CD4-positive, alpha-beta T cell treated with Interleukin-6 at 100 ng/mL for 8 hours (primary cell): ENCODE results near the gene NELL2.

Source experiments
- DNase-seq: peaks from one replicate; pipeline ENCODE4 v3.0.0-alpha.2; 2020; ENCODE audit warnings: mixed read lengths, low spot score

The NELL2 gene

GRCh38 chr12:44618946-44619345 lies 257.2 kb downstream of the NELL2 start:
- DNase-seq: no peak

DNA sequence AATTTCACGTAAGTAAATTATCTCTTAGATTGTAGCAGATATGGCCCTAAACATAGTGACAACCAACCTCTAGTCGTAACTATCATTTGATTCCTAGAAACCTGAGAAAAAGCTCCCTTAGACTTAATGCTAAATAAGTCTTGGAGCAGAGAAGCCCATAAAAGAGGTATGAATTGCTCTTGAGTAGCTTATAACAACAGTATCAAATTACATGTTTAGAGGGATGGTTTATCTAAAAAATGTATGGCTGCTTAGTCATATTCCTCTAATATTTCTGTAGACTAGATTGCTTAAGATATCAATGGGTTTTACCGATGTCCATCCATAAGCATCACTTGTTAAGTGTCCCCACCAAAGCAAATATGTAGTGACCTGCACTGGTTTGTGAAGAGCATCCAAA lies 259.7 kb downstream of the NELL2 start:
- DNase-seq: no peak

DNA sequence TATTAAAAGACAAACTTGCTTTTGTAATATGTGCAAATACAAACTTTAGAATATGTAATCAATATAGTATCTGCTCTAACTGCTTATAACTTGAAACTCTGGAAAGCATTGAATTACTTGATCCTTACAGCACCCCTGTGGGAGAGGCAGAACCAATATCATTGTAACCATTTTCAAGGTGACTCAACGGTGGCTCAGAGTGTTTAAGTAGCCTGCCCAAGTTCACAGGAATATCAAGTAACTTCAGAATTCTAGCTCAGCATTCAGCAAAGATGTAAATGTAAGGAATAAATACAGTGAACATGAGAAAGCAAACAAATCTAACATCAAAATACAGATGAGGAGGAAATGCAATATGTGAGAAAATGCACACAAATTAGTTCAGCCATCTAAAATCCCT lies 264.6 kb downstream of the NELL2 start:
- DNase-seq: no peak

- DNase-seq: no peak
These were observed 272.4 kb downstream of the NELL2 start for GRCh38 chr12:44603701-44604100.

- DNase-seq: no peak
These were observed 283.5 kb downstream of the NELL2 start for GRCh38 chr12:44592626-44593025.

- DNase-seq: no peak
These were observed 286.4 kb downstream of the NELL2 start for GRCh38 chr12:44589697-44590096.

DNA sequence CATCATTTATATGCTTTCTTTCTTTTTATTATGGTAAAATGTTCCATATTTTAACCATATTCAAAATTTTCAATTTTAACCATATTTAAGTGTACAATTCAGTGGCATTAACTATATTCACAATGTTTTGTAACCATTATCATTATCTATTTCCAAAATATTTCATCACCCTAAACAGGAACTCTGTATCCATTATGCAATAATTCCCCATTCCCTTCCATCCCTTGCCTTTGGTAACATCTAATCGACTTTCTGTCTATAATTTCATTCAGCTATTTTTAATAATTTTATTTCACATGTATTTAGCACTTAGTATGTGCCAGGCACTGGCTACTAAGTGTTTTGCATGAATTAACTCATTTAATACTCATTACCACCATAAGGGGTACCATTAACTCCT lies 287.5 kb downstream of the NELL2 start:
- no peak for DNase-seq

DNA sequence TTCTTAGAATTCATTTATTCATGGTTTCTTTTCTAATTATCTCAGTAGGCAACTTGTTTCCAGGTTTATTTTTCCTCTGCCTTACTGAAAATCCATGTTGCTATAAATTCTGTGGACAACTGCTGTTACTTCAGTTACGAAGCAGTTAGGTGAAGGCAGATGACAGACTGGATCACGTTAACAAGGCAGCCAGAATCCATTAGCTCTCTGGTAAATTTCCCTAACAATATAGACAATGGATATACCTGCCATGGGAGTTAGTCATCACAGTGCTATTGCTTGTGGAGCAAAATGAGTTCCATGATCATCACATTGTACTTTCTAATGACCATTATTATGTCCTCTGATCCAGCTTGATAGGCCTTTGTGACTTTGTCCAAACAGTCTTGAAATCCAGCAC lies 291.5 kb downstream of the NELL2 start:
- no peak for DNase-seq

DNA sequence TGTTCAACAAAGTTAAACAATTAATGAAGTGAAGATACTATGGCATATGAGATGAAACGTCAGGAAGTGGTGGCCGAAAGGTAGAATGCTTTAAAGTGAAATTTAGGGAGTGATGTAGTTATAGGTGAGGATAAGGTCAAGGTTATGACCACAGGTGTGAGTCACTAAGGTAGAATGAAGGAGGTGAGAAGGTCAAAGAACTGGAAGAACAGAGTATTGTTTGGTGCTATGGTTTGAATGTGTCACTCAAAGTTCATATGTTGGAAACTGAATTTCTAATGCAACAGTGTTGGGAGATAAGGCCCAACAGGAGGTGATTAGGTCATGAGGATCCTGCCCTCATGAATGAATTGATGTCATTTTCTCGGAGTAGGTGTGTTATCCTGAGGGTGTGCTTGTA lies 293.6 kb downstream of the NELL2 start:
- no peak for DNase-seq

- DNase-seq: no peak
These were observed 294.4 kb downstream of the NELL2 start for GRCh38 chr12:44581642-44582242.

DNA sequence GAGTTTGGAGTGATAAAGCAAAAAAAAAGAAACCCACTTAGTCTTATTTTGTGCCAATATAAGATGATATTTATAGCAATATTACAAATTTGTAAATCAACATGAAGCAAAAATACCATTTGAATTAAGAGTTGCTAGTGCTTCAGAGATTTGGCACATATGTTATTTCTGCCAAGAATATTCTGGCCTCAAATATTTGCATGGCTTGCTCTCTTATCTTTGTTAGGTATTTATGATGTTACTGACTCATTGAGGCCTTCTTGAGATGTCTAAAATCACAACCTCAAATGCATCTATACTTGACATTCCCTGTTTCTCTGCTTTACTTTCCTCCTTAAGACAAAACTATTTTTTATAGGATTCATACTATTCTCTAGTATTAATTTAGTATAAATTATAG lies 301.5 kb downstream of the NELL2 start:
- DNase-seq: no peak

DNA sequence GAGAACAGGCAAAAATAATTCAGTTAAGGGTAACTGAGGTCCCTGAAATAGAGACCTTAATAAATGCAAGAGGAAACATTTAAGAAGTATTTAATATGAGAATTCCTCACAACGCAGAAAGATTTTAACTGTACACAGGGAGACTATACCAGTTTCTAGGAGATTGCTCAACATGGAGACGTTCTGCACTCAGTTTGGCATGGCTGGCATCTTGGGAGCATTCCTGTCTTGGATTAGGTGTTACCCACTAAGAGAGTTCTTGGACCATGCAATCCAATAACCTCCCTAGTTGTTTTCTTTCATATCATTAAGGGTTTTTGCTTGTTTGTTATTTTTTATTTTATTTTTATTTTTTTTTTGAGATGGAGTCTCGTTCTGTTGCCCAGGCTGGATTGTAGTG lies 302.4 kb downstream of the NELL2 start:
- no peak for DNase-seq

DNA sequence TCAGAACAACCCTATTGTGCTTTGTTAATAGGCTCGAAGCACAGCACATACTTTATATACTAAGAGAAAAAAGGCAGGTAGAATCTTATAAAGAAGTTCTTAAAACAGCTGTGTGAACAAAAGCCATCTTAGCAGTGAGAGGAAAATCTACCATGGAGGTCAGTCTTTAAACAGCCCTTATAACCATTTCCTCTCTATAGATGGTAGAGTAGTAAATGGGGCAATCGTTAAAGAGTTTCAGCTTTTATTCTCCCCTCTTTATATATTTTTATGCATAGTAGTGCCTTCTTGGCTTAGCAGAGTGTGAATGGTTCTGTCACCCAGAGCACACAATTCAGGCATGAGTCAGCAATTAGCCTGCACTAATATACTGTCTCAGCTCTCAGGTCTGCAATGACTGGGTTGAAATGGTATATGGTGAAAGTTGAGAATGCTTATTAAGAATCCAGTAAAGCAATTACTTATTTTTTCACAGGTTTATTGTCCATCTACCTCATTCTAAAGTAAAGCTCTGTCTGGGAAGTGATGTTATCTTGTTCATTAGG lies 305.0 kb downstream of the NELL2 start:
- no peak for DNase-seq

DNA sequence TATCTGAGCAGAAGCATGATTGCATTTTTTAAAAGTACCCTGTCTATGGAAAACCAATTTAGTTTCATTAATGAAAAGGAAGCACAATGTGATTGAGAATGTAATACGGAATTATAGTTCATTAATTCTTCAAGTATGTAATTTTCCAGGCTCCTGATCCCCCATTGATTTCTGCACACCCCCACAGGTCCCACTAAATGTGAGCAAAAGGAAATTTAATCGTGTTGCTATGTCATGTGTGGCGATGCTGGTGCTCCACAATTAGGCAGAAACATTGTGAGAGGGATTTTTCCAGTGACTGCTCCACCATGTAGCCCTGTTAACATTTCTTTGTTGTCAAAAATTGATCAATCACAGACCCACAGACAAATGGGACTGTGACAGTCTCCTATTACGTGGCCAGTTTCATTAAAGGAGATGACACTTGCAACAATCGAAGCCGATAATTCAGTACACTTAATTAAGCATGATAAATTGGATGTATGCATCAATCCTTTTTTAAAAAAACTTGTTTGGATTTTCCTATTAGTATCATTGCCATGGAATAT lies 306.0 kb downstream of the NELL2 start:
- no peak for DNase-seq

DNA sequence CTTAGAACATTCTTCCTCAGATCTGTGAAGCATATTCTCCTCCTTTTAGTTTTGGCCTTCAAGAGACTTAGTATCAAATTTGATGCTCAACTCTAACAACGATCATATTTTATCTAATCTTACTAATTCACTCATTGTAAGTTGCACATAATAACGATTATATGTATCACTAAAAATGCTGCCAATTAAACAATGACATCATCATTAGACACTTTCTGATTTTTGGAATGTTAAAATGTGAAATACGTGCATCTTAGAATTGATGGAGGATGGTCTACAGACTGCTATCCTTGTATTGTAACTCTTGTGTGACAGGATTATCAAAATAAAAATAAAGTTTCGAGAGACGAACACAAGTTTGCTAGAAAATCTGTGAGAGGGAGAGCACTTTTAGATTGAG lies 311.0 kb downstream of the NELL2 start:
- no peak for DNase-seq

GRCh38 chr12:44563486-44563885 lies 312.6 kb downstream of the NELL2 start:
- no peak for DNase-seq

DNA sequence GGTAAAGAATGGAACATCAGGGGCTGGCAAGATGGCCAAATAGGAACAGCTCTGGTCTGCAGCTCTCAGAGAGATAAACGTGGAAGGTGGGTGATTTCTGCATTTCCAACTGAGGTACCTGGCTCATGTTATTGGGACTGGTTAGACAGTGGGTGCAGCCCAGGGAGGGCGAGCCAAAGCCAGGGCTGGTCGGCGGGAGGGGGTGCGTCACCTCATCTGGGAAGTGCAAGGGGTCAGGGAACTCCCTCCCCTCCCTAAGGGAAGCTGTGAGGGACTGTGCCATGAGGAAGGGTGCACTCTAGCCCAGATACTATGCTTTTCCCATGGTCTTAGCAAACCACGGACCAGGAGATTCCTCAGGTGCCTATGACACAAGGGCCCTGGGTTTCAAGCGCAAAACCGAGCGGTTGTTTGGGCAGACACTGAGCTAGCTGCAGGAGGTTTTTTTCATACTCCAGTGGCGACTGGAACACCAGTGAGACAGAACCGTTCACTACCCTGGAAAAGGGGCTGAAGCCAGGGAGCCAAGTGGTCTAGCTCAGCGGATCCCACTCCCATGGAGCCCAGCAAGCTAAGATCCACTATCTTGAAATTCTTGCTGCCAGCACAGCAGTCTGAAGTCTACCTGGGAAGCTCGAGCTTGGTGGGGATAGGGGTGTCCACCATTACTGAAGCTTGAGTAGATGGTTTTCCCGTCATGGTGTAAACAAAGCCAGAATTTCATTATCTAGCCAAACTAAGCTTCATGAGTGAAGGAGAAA lies 317.6 kb downstream of the NELL2 start:
- no peak for DNase-seq

DNA sequence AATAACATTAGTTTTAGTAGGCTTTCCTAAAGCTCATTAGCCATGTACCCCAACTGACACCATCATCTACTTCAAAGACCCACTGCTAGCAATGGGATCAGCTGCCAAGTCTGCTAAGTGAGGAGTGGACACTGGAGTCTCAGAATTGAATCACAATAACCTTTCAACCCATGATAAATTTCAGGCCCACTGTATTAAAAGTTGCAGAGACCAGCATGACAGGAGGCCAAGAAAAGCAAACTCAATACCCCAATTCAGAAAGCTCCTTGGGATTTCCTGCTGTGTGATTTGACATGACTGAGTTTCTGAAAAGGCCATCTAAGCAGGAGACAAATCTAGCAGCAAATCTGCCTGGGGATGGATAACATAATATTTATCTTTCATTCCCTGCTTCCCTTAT lies 320.7 kb downstream of the NELL2 start:
- no peak for DNase-seq

- no peak for DNase-seq
These were observed 324.5 kb downstream of the NELL2 start for GRCh38 chr12:44551631-44552030.

DNA sequence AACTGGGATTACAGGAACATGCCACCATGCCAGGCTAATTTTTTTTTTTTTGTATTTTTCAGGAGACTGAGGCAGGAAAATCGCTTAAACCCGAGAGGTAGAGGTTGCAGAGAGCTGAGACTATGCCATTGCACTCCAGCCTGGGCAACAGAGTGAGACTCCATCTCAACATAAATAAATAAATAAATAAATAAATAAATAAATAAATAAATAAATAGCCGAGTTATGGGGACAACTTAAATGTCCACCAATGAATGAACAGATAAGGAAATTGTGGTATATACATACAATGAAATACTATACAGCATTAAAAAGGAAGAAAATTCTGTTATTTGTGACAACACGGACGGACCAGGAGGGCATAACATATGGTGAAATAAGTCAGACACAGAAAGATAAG lies 325.7 kb downstream of the NELL2 start:
- no peak for DNase-seq

DNA sequence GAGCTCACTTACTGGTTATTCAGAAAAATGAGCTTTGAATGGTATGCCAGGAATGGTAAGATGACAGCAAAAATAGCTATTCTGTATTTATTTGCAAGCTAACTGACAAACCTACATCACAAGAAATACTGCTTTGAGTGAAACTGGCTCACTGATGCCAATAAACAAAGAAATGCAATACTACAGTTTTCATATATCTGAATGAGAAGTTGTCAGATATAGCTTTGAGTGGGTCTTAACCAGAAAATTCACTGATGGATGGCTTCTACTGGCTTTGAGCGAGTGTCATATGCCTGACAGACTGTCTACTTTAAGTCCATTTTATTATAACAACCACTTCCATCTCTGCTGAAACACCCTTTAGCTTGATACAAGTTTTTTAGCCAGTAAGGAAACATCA lies 330.1 kb downstream of the NELL2 start:
- DNase-seq: no peak

DNA sequence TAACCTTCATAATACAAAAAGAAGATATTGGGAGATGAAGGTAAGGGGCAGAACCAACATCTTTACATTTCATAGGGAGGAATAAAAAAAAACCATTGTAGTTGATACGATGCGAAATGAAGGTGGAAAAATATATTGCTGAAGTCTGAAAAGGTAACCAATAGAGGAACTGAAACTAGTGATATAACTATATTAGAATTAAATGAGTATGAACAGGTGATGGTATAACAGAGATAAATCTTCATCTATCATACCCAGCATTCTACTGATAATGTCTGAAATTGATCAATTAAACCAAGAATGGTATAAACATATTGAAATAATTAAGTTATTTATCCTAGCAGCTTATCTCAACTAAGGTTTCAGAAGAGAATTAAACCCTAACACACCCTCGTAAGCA lies 332.1 kb downstream of the NELL2 start:
- DNase-seq: no peak

DNA sequence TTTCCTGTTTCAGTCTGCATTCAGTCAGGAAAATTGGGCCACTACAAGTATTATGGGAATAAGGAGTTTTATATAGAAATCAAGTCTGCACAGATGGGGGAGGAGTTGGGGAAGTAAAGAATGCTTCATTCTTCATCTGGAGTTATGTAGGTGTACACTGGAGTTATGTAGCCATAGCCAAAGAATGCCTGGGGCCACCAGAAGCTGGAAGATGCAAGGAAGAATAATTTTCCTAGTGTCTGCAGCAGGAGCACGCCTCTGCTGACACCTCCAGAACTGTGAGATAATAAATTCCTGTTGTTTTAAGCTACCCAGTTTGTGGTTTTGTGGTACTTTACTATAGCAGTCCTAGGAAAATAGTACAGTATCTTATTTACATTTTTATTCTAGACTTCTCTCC lies 333.4 kb downstream of the NELL2 start:
- no peak for DNase-seq

GRCh38 chr12:44537354-44537753 lies 338.8 kb downstream of the NELL2 start:
- DNase-seq: no peak
